Endothelial cell of umbilical vein (primary cell): ENCODE results near the gene CCHCR1.

Experiments
- CTCF ChIP-seq, 2 donors: IDR thresholded peaks; 1 replicate in 1 of 2; 2 replicates in 1 of 2; pipeline ENCODE4 v1.5.1; 2011; ENCODE audit warnings: low read length in 2 of 2, mild to moderate bottlenecking in 2 of 2, moderate library complexity in 2 of 2, control low read depth in 1 of 2, inconsistent platforms in 1 of 2, low read depth in 1 of 2; ENCODE audit not compliant: insufficient read depth in 1 of 2; ENCODE audit errors: extremely low read depth in 1 of 2
- EZH2 ChIP-seq: IDR thresholded peaks from 2 replicates; pipeline ENCODE4 v1.6.1; 2012; ENCODE audit warnings: borderline replicate concordance, low read depth, mild to moderate bottlenecking, moderate library complexity, low read length, inconsistent platforms; ENCODE audit not compliant: severe bottlenecking
- FOS ChIP-seq: IDR thresholded peaks from 2 replicates; pipeline ENCODE4 v1.6.1; 2011; ENCODE audit warnings: mild to moderate bottlenecking, low read length, moderate library complexity, borderline replicate concordance; ENCODE audit not compliant: insufficient read depth
- GATA2 ChIP-seq: IDR thresholded peaks from 2 replicates; pipeline ENCODE4 v1.7.0; 2011; ENCODE audit warnings: low read depth, mild to moderate bottlenecking, moderate library complexity, mixed read lengths, low read length; ENCODE audit not compliant: insufficient read length, insufficient read depth
- JUN ChIP-seq: IDR thresholded peaks from 2 replicates; pipeline ENCODE4 v1.6.1; 2011; ENCODE audit warnings: borderline replicate concordance, low read depth; ENCODE audit not compliant: insufficient read length, insufficient read depth
- MAX ChIP-seq: IDR thresholded peaks from 2 replicates; pipeline ENCODE4 v1.6.1; 2011; ENCODE audit not compliant: insufficient read depth, insufficient read length
- MYC ChIP-seq: IDR thresholded peaks from one replicate; pipeline ENCODE4 v1.6.1; 2011; ENCODE audit warnings: mild to moderate bottlenecking, low read depth, low read length
- POLR2A ChIP-seq: IDR thresholded peaks from 2 replicates; pipeline ENCODE4 v1.6.1; 2012; ENCODE audit warnings: low read depth, mild to moderate bottlenecking, control low read depth, low read length
- POLR2AphosphoS5 ChIP-seq: IDR thresholded peaks from 2 replicates; pipeline ENCODE4 v1.6.1; 2012; ENCODE audit warnings: low read depth, mild to moderate bottlenecking, control low read depth, low read length, moderate library complexity; ENCODE audit not compliant: insufficient read depth

GRCh38 chr6:31126396-31127175 is 31.0 kb downstream of the CCHCR1 start:
- no peak for TF ChIP-seq CTCF (IDR thresholded peaks at IDR 0.05; ENCODE audit: extremely low read depth in 1 of 2, insufficient read depth in 1 of 2, low read depth in 1 of 2, low read length in 2 of 2)
- TF ChIP-seq EZH2, result no peak
- no peak for TF ChIP-seq POLR2A
- TF ChIP-seq GATA2, result no peak
- no peak for TF ChIP-seq POLR2AphosphoS5
- no peak for TF ChIP-seq JUN
- TF ChIP-seq MAX, result no peak
- no peak for TF ChIP-seq MYC
- no peak for TF ChIP-seq FOS
